ENCODE results near the gene ACTR3.

DNA sequence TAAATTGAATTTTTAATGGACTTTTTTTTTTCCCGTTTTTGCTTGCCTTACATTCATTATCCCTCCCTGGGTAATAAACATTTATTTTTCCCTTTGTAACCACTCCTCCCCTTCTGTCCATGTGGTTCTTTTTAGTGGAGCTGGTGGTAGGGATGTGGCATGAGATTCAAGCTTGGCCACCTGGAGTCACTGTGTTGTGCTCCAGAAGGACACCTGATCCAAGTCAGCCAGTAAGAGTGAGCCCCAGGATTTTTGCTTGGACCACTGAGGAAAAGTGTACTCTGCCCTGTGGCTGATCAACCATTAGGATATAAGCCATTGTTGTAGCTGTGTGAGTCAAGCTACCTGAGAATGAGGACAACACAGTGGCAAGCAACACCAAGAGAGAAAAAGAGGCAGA is 11.1 kb upstream of the ACTR3 start:
- TF ChIP-seq, protein P1, sequence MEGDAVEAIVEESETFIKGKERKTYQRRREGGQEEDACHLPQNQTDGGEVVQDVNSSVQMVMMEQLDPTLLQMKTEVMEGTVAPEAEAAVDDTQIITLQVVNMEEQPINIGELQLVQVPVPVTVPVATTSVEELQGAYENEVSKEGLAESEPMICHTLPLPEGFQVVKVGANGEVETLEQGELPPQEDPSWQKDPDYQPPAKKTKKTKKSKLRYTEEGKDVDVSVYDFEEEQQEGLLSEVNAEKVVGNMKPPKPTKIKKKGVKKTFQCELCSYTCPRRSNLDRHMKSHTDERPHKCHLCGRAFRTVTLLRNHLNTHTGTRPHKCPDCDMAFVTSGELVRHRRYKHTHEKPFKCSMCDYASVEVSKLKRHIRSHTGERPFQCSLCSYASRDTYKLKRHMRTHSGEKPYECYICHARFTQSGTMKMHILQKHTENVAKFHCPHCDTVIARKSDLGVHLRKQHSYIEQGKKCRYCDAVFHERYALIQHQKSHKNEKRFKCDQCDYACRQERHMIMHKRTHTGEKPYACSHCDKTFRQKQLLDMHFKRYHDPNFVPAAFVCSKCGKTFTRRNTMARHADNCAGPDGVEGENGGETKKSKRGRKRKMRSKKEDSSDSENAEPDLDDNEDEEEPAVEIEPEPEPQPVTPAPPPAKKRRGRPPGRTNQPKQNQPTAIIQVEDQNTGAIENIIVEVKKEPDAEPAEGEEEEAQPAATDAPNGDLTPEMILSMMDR (IDR thresholded peaks at IDR 0.05), result no peak
- TF ChIP-seq EP300 (IDR thresholded peaks at IDR 0.05), result no peak
- TF ChIP-seq POLR2A (IDR thresholded peaks at IDR 0.05), result no peak

All from ovary (tissue), 3 donors.